ENCODE results near the gene UNC5A. TPM values are rescaled to one million over a fixed set of nuclear protein-coding genes. Genes with fewer than 3 reads are reported as not detected.

The UNC5A gene
- total and polyA plus RNA-seq, 10 of the 15 experiments (the other 5 are each of a cell fraction or from before 2014, with no cell fraction given) = not detected

DNA sequence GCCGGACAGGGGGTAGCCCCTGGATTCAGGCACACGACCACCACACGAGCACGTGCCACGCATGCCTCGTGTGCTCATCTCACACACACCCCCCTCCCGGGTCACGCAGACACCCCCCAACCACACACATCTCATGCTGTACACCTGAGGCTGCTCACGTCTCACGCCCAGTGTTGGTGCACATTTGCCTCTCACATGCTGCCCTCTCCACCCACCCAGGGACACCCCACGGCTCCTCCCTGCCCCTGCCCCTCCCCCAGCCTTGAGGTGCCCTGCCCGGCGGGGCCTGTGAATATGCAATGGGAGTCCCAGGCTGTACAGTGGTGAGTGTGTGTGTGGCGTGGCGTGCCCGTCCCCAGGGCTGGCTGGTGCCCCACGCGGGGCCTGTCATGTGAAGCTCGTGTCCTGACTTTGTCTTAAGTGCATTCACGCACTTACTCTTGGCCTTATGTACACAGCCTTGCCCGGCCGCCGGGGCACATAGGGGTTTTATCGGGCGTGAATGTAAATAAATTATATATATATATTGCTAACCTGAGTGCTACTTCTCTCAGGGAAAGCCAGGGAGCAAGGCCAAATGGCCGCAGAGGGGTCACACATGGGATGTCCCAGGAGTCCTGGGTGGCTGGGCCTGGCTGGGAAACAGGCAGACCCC, 70.1 kb downstream of the UNC5A start (continued):
- TF ChIP-seq, protein P1, sequence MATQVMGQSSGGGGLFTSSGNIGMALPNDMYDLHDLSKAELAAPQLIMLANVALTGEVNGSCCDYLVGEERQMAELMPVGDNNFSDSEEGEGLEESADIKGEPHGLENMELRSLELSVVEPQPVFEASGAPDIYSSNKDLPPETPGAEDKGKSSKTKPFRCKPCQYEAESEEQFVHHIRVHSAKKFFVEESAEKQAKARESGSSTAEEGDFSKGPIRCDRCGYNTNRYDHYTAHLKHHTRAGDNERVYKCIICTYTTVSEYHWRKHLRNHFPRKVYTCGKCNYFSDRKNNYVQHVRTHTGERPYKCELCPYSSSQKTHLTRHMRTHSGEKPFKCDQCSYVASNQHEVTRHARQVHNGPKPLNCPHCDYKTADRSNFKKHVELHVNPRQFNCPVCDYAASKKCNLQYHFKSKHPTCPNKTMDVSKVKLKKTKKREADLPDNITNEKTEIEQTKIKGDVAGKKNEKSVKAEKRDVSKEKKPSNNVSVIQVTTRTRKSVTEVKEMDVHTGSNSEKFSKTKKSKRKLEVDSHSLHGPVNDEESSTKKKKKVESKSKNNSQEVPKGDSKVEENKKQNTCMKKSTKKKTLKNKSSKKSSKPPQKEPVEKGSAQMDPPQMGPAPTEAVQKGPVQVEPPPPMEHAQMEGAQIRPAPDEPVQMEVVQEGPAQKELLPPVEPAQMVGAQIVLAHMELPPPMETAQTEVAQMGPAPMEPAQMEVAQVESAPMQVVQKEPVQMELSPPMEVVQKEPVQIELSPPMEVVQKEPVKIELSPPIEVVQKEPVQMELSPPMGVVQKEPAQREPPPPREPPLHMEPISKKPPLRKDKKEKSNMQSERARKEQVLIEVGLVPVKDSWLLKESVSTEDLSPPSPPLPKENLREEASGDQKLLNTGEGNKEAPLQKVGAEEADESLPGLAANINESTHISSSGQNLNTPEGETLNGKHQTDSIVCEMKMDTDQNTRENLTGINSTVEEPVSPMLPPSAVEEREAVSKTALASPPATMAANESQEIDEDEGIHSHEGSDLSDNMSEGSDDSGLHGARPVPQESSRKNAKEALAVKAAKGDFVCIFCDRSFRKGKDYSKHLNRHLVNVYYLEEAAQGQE (IDR thresholded peaks at IDR 0.05; ENCODE audit: low read depth, low read length) = no peak
- TF ChIP-seq ZNF24 (IDR thresholded peaks at IDR 0.05) (no peak), MEF2B (IDR thresholded peaks at IDR 0.05; ENCODE audit: partially characterized antibody, poor library complexity, severe bottlenecking) (no peak)

DNA sequence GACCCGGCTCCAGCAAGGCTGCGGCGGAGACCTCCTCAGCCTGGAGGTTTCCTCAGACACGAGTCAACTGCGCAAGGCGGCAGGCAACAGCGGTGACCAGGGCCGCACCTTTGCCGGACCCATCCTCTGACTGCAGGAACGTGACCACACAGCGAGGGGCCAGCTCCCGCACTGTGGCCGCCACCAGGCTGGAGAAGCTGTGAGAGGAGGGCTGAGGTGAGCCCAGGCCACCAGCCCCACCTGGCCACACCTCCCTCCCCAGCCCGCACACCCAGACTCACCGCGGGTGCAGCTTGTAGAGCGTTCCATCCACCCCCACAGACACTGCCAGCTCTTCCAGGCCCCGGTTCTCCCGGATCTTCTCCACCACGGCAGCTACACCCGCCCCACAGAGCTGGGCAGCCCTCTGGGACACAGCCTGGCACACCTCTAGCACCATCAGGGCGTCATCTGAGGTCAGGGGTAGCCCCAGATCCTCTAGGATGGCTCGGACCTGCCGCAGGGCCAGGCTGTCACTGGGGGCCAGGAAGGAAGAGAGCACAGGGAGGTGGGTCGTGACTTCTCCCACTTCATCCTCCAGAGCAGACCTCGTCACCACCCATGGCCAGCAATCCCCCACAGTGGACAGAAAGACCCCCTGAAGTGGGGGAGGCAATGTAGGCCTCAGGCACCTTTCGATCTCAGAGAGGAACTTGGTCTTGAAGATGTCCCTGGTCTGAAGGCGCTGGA, 70.8 kb downstream of the UNC5A start:
- 63% methylated on average over 27 of the region's 28 CpGs for WGBS (ENCODE audit: insufficient coverage, insufficient replicate concordance, low lambda C conversion rate, missing lambda C conversion rate)
- BruUV-seq (replicated peaks) = no TSS peak
- H3K9ac ChIP-seq (ENCODE audit: control insufficient read depth, insufficient read depth, low read length) = no peak overlapping the region
- CTCF ChIA-PET = no interaction called here
- RAD21 ChIA-PET (ENCODE audit: unreplicated experiment) = no interaction called here
- no peak for TF ChIP-seq CBFB (IDR thresholded peaks at IDR 0.05; ENCODE audit: low read depth)
- no peak overlapping the region for H2AFZ ChIP-seq (ENCODE audit: control insufficient read depth, low read depth, low read length)
- peaks cover 0 to 4% of the 10 kb centered on the region in 2 experiments; a peak in 3 of 4 replicates for H3K27me3 ChIP-seq (replicated peaks in 1 of 2; ENCODE audit: control insufficient read depth in 2 of 2, insufficient read depth in 2 of 2, low read length in 1 of 2)
- POLR2A ChIA-PET = no interaction called here
- no peak for FAIRE-seq
- H3K79me2 ChIP-seq (ENCODE audit: control insufficient read depth, insufficient read depth, low read length) = no peaks in the 10 kb centered on the region
- H3K9me3 ChIP-seq (replicated peaks; ENCODE audit: control insufficient read depth, insufficient read depth, low read length) = no peaks in the 10 kb centered on the region
- H3K4me2 ChIP-seq (ENCODE audit: control insufficient read depth, insufficient read depth) = no peak overlapping the region
- no peak for DNase-seq (ENCODE audit: low read depth, low spot score)
- H4K20me1 ChIP-seq (ENCODE audit: control insufficient read depth, insufficient read depth) = no peaks in the 10 kb centered on the region
- intact Hi-C loops (cut with micrococcal nuclease; ENCODE audit: unreplicated experiment) (no loop called here), in situ Hi-C loops (cut with MboI) (no loop called here)
- H3K4me3 ChIP-seq = no peak overlapping the region
- H3K36me3 ChIP-seq (ENCODE audit: control insufficient read depth in 2 of 2, insufficient read depth in 2 of 2, low read length in 1 of 2) = no peaks in the 10 kb centered on the region
- H3K27ac ChIP-seq (ENCODE audit: control insufficient read depth, insufficient read depth) = no peak overlapping the region
- H3K4me1 ChIP-seq (ENCODE audit: control insufficient read depth, insufficient read depth, low read length) = no peaks in the 10 kb centered on the region
- SMC1A ChIA-PET (ENCODE audit: uncharacterized antibody, unreplicated experiment) = no interaction called here
- ATAC-seq = no peak

Data from GM12878 (cell line).